Caco-2 (cell line): Measurements from ENCODE around the gene NFAT5. TPM values are rescaled to one million over a fixed set of nuclear protein-coding genes. Genes with fewer than 3 reads are reported as not detected.

Experiments used
- BruUV-seq: library from RNA; stranded (reverse); fragments of 400-500 nt; replicated peaks from 2 replicates; lab custom pipeline; 2021; lab: Mats Ljungman, UMichigan
- CTCF ChIA-PET: fragments of 300-600 bp; sonication (Branson Sonifier 250); formaldehyde crosslinking; loops from one replicate; lab custom pipeline; 2022; ENCODE audit warnings: antibody characterized with exemption; lab: Charles Lee
- POLR2A ChIA-PET: fragments of 300-600 bp; sonication (Branson Sonifier 250); formaldehyde crosslinking; loops from one replicate; lab custom pipeline; 2022; ENCODE audit warnings: antibody characterized with exemption; lab: Charles Lee
- DNase-seq, 2 experiments: peaks; one replicate each; pipeline versions ENCODE4 v3.0.0 to v3.0.0-alpha.2; 2020 to 2022
- H3K27me3 ChIP-seq: replicated peaks from 2 replicates; pipeline ENCODE4 v1.6.0; 2011; ENCODE audit warnings: low read length; ENCODE audit not compliant: control insufficient read depth, insufficient read depth
- H3K36me3 ChIP-seq: 2 replicates; pipeline ENCODE4 v1.5.1; 2011; ENCODE audit warnings: low read length; ENCODE audit not compliant: control insufficient read depth, insufficient read depth
- H3K4me1 ChIP-seq: fragments of 250-450 bp; sonication (Bioruptor Pico); 2 replicates; pipeline ENCODE4 v1.5.1; 2020; ENCODE audit warnings: mild to moderate bottlenecking
- H3K4me3 ChIP-seq: 2 replicates; pipeline ENCODE4 v1.5.1; 2011; ENCODE audit warnings: low read depth, mild to moderate bottlenecking, control low read depth, low read length
- H3K9me3 ChIP-seq: fragments of 250-450 bp; sonication (Bioruptor Pico); 2 replicates; pipeline ENCODE4 v1.5.1; 2020; ENCODE audit warnings: mild to moderate bottlenecking, moderate library complexity
- H3K27ac Mint-ChIP-seq: one replicate; pipeline ENCODE4 v1.8.0; 2022; ENCODE audit warnings: mixed read lengths; ENCODE audit not compliant: unreplicated experiment
- H3K27me3 Mint-ChIP-seq: one replicate; pipeline ENCODE4 v1.8.0; 2022; ENCODE audit warnings: mixed read lengths; ENCODE audit not compliant: insufficient read depth, unreplicated experiment
- H3K36me3 Mint-ChIP-seq: one replicate; pipeline ENCODE4 v1.8.0; 2022; ENCODE audit warnings: mild to moderate bottlenecking, mixed read lengths; ENCODE audit not compliant: insufficient read depth, unreplicated experiment
- H3K4me1 Mint-ChIP-seq: one replicate; pipeline ENCODE4 v1.8.0; 2022; ENCODE audit warnings: low read depth, mixed read lengths; ENCODE audit not compliant: unreplicated experiment
- H3K4me3 Mint-ChIP-seq: one replicate; pipeline ENCODE4 v1.8.0; 2022; ENCODE audit warnings: mild to moderate bottlenecking, moderate library complexity, mixed read lengths; ENCODE audit not compliant: unreplicated experiment
- H3K9me3 Mint-ChIP-seq: one replicate; pipeline ENCODE4 v1.8.0; 2022; ENCODE audit warnings: mixed read lengths; ENCODE audit not compliant: unreplicated experiment
- intact Hi-C: fragments of 100-400 bp; cut with micrococcal nuclease; formaldehyde crosslinking; loops from one replicate; pipeline ENCODE4 v1.10.0; 2022; ENCODE audit not compliant: unreplicated experiment
- total RNA-seq: library from RNA; stranded (reverse); gene quantifications from 2 replicates; pipeline ENCODE4 v1.2.3, GENCODE V29; 2022
- TF ChIP-seq, protein P1 (sequence below), 2 experiments: fragments of 200-600 bp in 1 of 2; IDR thresholded peaks; 1 replicate in 1 of 2; 2 replicates in 1 of 2; pipeline versions ENCODE4 v1.5.1 to v1.8.0; 2011 to 2022; ENCODE audit warnings: antibody characterized with exemption in 1 of 2, control low read depth in 1 of 2, inconsistent platforms in 1 of 2, low read depth in 1 of 2, low read length in 1 of 2, mild to moderate bottlenecking in 1 of 2, moderate library complexity in 1 of 2; ENCODE audit not compliant: insufficient read depth in 1 of 2, severe bottlenecking in 1 of 2, unreplicated experiment in 1 of 2

NFAT5 gene
- total RNA-seq, 1 experiment from 2014 or later, result 87.6 TPM

- H3K27me3 ChIP-seq, result no peaks in the 10 kb centered on the region
- no TSS peak for BruUV-seq
- no peak overlapping the region for H3K4me3 ChIP-seq
- Mint-ChIP-seq H3K27me3 (no peaks in the 10 kb centered on the region), H3K27ac (peak overlapping the region; percentile 47), H3K9me3 (no peaks in the 10 kb centered on the region), H3K4me3 (no peak overlapping the region), H3K36me3 (peaks cover 78% of the 10 kb centered on the region), H3K4me1 (peaks cover 1% of the 10 kb centered on the region)
- H3K9me3 ChIP-seq, result no peaks in the 10 kb centered on the region
- H3K36me3 ChIP-seq, result peaks cover 5% of the 10 kb centered on the region
- peaks cover 6% of the 10 kb centered on the region for H3K4me1 ChIP-seq
- TF ChIP-seq, protein P1, sequence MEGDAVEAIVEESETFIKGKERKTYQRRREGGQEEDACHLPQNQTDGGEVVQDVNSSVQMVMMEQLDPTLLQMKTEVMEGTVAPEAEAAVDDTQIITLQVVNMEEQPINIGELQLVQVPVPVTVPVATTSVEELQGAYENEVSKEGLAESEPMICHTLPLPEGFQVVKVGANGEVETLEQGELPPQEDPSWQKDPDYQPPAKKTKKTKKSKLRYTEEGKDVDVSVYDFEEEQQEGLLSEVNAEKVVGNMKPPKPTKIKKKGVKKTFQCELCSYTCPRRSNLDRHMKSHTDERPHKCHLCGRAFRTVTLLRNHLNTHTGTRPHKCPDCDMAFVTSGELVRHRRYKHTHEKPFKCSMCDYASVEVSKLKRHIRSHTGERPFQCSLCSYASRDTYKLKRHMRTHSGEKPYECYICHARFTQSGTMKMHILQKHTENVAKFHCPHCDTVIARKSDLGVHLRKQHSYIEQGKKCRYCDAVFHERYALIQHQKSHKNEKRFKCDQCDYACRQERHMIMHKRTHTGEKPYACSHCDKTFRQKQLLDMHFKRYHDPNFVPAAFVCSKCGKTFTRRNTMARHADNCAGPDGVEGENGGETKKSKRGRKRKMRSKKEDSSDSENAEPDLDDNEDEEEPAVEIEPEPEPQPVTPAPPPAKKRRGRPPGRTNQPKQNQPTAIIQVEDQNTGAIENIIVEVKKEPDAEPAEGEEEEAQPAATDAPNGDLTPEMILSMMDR (IDR thresholded peaks at IDR 0.05; ENCODE audit: insufficient read depth in 1 of 2, low read depth in 1 of 2, low read length in 1 of 2, severe bottlenecking in 1 of 2, unreplicated experiment in 1 of 2), result no peak
- intact Hi-C loops, result no loop called here
- ChIA-PET CTCF (no interaction called here), POLR2A (no interaction called here)
- no peak for DNase-seq
Measured at GRCh38 chr16:69662901-69663300, 97.1 kb downstream of the NFAT5 start.

GRCh38 chr16:69663846-69664245, 98.1 kb downstream of the NFAT5 start:
- no TSS peak for BruUV-seq
- Histone ChIP-seq H3K9me3 (no peaks in the 10 kb centered on the region), H3K4me3 (no peak overlapping the region), H3K27me3 (no peaks in the 10 kb centered on the region), H3K36me3 (peaks cover 5% of the 10 kb centered on the region), H3K4me1 (peaks cover 15% of the 10 kb centered on the region)
- intact Hi-C loops, result no loop called here
- H3K4me3 Mint-ChIP-seq, result no peak overlapping the region
- POLR2A ChIA-PET, result no interaction called here
- no peak overlapping the region for H3K27ac Mint-ChIP-seq
- no peak for DNase-seq
- CTCF ChIA-PET, result no interaction called here
- TF ChIP-seq, protein P1 (IDR thresholded peaks at IDR 0.05; ENCODE audit: insufficient read depth in 1 of 2, low read depth in 1 of 2, low read length in 1 of 2, severe bottlenecking in 1 of 2, unreplicated experiment in 1 of 2), result no peak
- peaks cover 6% of the 10 kb centered on the region for H3K4me1 Mint-ChIP-seq
- no peaks in the 10 kb centered on the region for H3K27me3 Mint-ChIP-seq
- H3K9me3 Mint-ChIP-seq, result no peaks in the 10 kb centered on the region
- peaks cover 78% of the 10 kb centered on the region for H3K36me3 Mint-ChIP-seq

DNA sequence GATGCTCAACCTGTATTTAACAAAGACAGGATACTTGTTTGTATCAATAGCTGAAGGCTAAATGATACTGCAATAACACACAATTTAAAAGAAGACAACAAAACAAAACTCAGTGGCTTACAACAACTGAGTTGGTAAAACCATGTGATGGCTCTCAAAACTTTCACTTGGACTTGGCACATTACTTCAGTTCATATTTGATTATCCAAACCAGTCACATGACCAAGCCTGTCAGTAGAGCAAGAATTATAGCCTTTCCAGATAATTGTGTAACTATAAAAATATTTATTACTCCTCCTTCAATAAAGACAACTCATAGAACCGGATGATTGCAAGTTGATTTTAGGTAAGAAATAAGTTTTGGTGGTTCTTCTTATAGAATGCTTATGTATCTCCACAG, 103.8 kb downstream of the NFAT5 start:
- POLR2A ChIA-PET, result no interaction called here
- DNase-seq, result no peak

More for the DNA sequence above, 103.8 kb downstream of the NFAT5 start:
- Mint-ChIP-seq H3K4me3 (no peak overlapping the region), H3K27me3 (no peaks in the 10 kb centered on the region), H3K36me3 (peaks cover 63% of the 10 kb centered on the region), H3K27ac (no peak overlapping the region), H3K9me3 (no peaks in the 10 kb centered on the region), H3K4me1 (peaks cover 14% of the 10 kb centered on the region)
- Histone ChIP-seq H3K36me3 (peaks cover 3% of the 10 kb centered on the region; the same call in 1 of the 2 replicates), H3K27me3 (no peaks in the 10 kb centered on the region), H3K4me1 (peaks cover 55% of the 10 kb centered on the region), H3K9me3 (no peaks in the 10 kb centered on the region), H3K4me3 (no peak overlapping the region)
- no TSS peak for BruUV-seq
- intact Hi-C loops, result no loop called here
- CTCF ChIA-PET, result no interaction called here
- TF ChIP-seq, protein P1 (IDR thresholded peaks at IDR 0.05; ENCODE audit: insufficient read depth in 1 of 2, low read depth in 1 of 2, low read length in 1 of 2, severe bottlenecking in 1 of 2, unreplicated experiment in 1 of 2), result no peak
